Lung (tissue), 12 donors: Measurements from ENCODE around the gene CLCN4. TPM values are rescaled to one million over a fixed set of nuclear protein-coding genes. Genes with fewer than 3 reads are reported as not detected.

Experiments used
- ATAC-seq: fragments of 200-7000 bp; cut with Tn5 transposase; one replicate; pipeline ENCODE4 v1.9.1; 2020; ENCODE audit warnings: moderate number of reproducible peaks; ENCODE audit not compliant: insufficient read depth, low FRiP score
- DNase-seq, 3 donors: peaks; one replicate each; pipeline ENCODE4 v3.0.0-alpha.2; 2013 to 2017
- H3K27ac ChIP-seq, 2 donors: one replicate each; pipeline ENCODE4 v1.5.1; 2013; ENCODE audit warnings: mild to moderate bottlenecking in 2 of 2, moderate library complexity in 2 of 2, control low read depth in 1 of 2, inconsistent platforms in 1 of 2, low read depth in 1 of 2, low read length in 1 of 2
- H3K27me3 ChIP-seq, 3 donors: one replicate each; pipeline ENCODE4 v1.5.1; 2013; ENCODE audit warnings: low read length in 2 of 3; ENCODE audit not compliant: control insufficient read depth in 3 of 3, insufficient read depth in 3 of 3
- H3K36me3 ChIP-seq, 4 donors: one replicate each; pipeline ENCODE4 v1.5.1; 2013; ENCODE audit warnings: low read length in 4 of 4, mild to moderate bottlenecking in 1 of 4, moderate library complexity in 1 of 4; ENCODE audit not compliant: control insufficient read depth in 4 of 4, insufficient read depth in 4 of 4
- H3K4me1 ChIP-seq, 5 donors: one replicate each; pipeline ENCODE4 v1.5.1; 2013; ENCODE audit warnings: low read length in 5 of 5, mild to moderate bottlenecking in 2 of 5, moderate library complexity in 1 of 5; ENCODE audit not compliant: control insufficient read depth in 5 of 5, insufficient read depth in 5 of 5
- H3K4me3 ChIP-seq: one replicate; pipeline ENCODE4 v1.5.1; 2013; ENCODE audit warnings: mild to moderate bottlenecking, control low read depth, moderate library complexity
- H3K9ac ChIP-seq, 2 donors: one replicate each; pipeline ENCODE4 v1.5.1; 2013; ENCODE audit warnings: low read length in 2 of 2, control low read depth in 1 of 2; ENCODE audit not compliant: insufficient read depth in 1 of 2
- H3K9me3 ChIP-seq, 4 donors: one replicate each; pipeline ENCODE4 v1.5.1; 2013; ENCODE audit warnings: low read length in 3 of 4, mild to moderate bottlenecking in 1 of 4, moderate library complexity in 1 of 4; ENCODE audit not compliant: control insufficient read depth in 4 of 4, insufficient read depth in 3 of 4
- WGBS, 2 donors: extraction: QIAGEN DNeasy Blood & Tissue Kit; methylation state at CpG; one replicate each; pipeline ENCODE4 v1.1.7; 2013; 5-methylcytosine and 5-hydroxymethylcytosine counted together
- polyA plus RNA-seq, 2 donors: library from polyadenylated mRNA; stranded (reverse); fragments of 200-250 nt; gene quantifications; one replicate each; pipeline ENCODE4 v1.2.1, GENCODE V29; 2013
- total RNA-seq, 2 donors: library from RNA; depleted of rRNA in 1 of 2; stranded (reverse); fragments of >200 nt in 1 of 2; gene quantifications; one replicate each; pipeline ENCODE4 v1.2.1, GENCODE V29; 2014 to 2021
- TF ChIP-seq, protein P1 (sequence below): IDR thresholded peaks from 2 replicates; pipeline ENCODE4 v1.5.1; 2012; ENCODE audit warnings: mild to moderate bottlenecking; ENCODE audit errors: control extremely low read depth, extremely low read depth
- donor health status: control.
- donor health status: control.
- donor health status: Bipolar disorder and iron deficiency.
- donor health status: healthy.
- donor health status: DM: yes; HTN: yes; CAD: no.

CLCN4 gene
- total and polyA plus RNA-seq, 4 donors, result 2.1 to 11.3 (median 5.8) TPM

DNA sequence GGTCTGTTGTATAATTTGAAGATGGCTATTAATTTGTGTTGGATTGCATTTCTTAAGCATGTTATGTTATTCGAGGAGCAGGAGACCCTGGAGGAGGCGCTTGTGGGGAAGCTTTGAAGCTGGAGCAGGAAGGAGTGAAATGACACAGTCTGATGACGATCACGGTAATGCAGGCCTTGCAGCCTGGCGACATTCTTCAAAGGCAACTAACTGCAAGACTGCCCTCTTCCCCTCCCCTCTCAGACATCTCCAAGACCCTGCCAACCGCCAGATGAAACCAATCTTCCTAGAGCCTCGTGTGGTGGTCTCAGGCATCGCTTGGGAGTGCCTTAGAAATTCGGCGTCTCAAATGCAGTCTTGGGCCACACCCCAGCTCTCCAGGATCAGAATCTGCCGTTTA lies 16.1 kb downstream of the CLCN4 start:
- no peak for ATAC-seq
- DNase-seq, result peak; percentile 82 to 91 (median 89)
- H3K36me3 ChIP-seq, result no peaks in the 10 kb centered on the region
- TF ChIP-seq, protein P1, sequence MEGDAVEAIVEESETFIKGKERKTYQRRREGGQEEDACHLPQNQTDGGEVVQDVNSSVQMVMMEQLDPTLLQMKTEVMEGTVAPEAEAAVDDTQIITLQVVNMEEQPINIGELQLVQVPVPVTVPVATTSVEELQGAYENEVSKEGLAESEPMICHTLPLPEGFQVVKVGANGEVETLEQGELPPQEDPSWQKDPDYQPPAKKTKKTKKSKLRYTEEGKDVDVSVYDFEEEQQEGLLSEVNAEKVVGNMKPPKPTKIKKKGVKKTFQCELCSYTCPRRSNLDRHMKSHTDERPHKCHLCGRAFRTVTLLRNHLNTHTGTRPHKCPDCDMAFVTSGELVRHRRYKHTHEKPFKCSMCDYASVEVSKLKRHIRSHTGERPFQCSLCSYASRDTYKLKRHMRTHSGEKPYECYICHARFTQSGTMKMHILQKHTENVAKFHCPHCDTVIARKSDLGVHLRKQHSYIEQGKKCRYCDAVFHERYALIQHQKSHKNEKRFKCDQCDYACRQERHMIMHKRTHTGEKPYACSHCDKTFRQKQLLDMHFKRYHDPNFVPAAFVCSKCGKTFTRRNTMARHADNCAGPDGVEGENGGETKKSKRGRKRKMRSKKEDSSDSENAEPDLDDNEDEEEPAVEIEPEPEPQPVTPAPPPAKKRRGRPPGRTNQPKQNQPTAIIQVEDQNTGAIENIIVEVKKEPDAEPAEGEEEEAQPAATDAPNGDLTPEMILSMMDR, result no peak
- no peak overlapping the region for H3K4me3 ChIP-seq
- 50 to 66% methylated on average over 11 of the region's 11 CpGs for WGBS, 2 donors
- H3K4me1 ChIP-seq, result peaks cover 5 to 26% (median 9%) of the 10 kb centered on the region in 5 donors
- H3K9me3 ChIP-seq, result no peaks in the 10 kb centered on the region
- peak overlapping the region in 1 of 2 donors; percentile 53 for H3K9ac ChIP-seq
- H3K27ac ChIP-seq, result peak overlapping the region in 1 of 2 donors; percentile 51
- H3K27me3 ChIP-seq, result peaks cover 0 to 19% (median 11%) of the 10 kb centered on the region in 3 donors

DNA sequence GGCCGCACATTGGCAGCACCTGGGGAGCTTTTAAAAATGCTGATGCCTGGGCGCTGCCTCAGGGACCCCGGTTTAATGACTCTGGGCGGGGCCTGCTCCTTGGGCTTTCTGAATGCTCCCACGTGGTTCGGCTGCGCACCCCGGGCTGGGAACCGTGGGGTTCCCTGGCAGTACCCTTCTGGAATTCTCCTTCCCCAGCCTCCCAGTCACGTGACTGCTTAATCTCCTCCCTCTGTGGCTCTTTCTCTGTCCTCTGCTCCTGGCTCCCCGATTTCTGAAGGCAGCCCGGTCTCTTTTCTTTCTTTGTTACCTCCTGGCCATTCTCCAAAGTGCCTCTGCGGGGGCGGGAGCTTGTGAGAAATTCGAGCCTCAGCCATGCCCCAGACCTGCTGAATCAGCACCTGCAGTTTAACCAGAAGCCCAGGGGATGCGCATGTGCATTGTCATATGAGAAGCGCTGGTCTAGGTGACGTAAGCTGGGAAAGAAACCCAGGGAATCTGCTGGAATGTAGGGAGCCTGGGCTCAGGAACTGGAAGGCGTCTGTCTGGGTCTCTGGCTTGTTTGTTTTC lies 16.6 kb downstream of the CLCN4 start:
- no peaks in the 10 kb centered on the region for H3K9me3 ChIP-seq
- TF ChIP-seq, protein P1, result no peak
- no peak overlapping the region for H3K9ac ChIP-seq
- no peak overlapping the region for H3K4me3 ChIP-seq
- H3K27me3 ChIP-seq, result peaks cover 0 to 21% (median 13%) of the 10 kb centered on the region in 3 donors
- 49 to 84% methylated on average over 19 of the region's 19 CpGs for WGBS, 2 donors
- ATAC-seq, result no peak
- peak in 2 of 3 donors; percentile 47 to 89 for DNase-seq
- H3K36me3 ChIP-seq, result no peaks in the 10 kb centered on the region
- peak overlapping the region in 1 of 2 donors; percentile 59 for H3K27ac ChIP-seq
- H3K4me1 ChIP-seq, result peaks cover 5 to 32% (median 11%) of the 10 kb centered on the region in 5 donors

DNA sequence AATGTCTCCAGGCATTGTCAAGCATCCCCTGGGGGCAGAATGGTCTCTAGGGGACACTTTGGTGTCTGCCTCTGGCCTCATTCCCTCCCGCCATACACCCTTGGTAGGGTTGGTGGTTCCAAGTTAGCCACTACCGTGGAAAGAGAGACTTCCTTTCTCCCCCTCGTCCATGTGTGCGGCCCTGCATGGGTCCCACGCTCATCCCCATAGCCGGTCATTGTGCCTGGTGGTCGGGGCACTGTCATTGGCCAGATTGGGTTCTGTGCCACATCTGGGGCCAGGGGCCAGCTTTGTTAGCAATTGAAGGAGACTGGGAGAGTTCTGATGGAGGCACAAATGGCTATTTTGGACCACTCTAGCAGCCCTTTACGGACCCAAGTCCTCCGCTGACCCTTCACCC lies 17.3 kb downstream of the CLCN4 start:
- Histone ChIP-seq H3K27me3 (peaks cover 0 to 18% (median 10%) of the 10 kb centered on the region in 3 donors), H3K9ac (no peak overlapping the region), H3K36me3 (no peaks in the 10 kb centered on the region), H3K4me3 (no peak overlapping the region), H3K9me3 (no peaks in the 10 kb centered on the region), H3K4me1 (peaks cover 5 to 32% (median 11%) of the 10 kb centered on the region in 5 donors), H3K27ac (peak overlapping the region in 1 of 2 donors; percentile 37)
- DNase-seq (no peak), ATAC-seq (no peak)
- TF ChIP-seq, protein P1, result no peak
- WGBS, 2 donors, result 83 to 94% methylated on average over 9 of the region's 9 CpGs
